Measurements from ENCODE around the gene SPSB3. TPM values are rescaled to one million over a fixed set of nuclear protein-coding genes. Genes with fewer than 3 reads are reported as not detected.

SPSB3 gene
- polyA plus RNA-seq, 1 experiment: 36.5 TPM

GRCh38 chr16:1768061-1768766 lies 14.2 kb downstream of the SPSB3 start:
- no peak for TF ChIP-seq CTCF (IDR thresholded peaks at IDR 0.05; ENCODE audit: insufficient read depth, low read depth, low read length)
- peaks cover 38% of the 10 kb centered on the region for H3K36me3 ChIP-seq (ENCODE audit: control insufficient read depth, insufficient read depth, low read length)
- ChIA-PET CTCF (interaction anchor here (1.0 to 1.3 kb wide), 3 partner anchors 45 to 162 kb away, joined by 3 to 4 read pairs (median 3); no protein-coding TSS in a partner anchor), POLR2A (no interaction called here)
- no peak for DNase-seq (ENCODE audit: low read depth)
- no peak overlapping the region for H3K4me3 ChIP-seq (ENCODE audit: low read depth, low read length)
- no peaks in the 10 kb centered on the region for H3K27me3 ChIP-seq (ENCODE audit: control insufficient read depth, insufficient read depth, low read length)

- Histone ChIP-seq H3K27me3 (ENCODE audit: control insufficient read depth, insufficient read depth, low read length) (no peaks in the 10 kb centered on the region), H3K4me3 (ENCODE audit: low read depth, low read length) (no peak overlapping the region), H3K36me3 (ENCODE audit: control insufficient read depth, insufficient read depth, low read length) (peaks cover 43% of the 10 kb centered on the region)
- no peak for TF ChIP-seq CTCF (IDR thresholded peaks at IDR 0.05; ENCODE audit: insufficient read depth, low read depth, low read length)
- ChIA-PET POLR2A (no interaction called here), CTCF (interaction anchor here (1.0 to 1.3 kb wide), 2 partner anchors 44 to 62 kb away, joined by 3 to 4 read pairs; no protein-coding TSS in a partner anchor)
- no peak for DNase-seq (ENCODE audit: low read depth)
These were observed 15.0 kb downstream of the SPSB3 start for GRCh38 chr16:1767116-1767994.

DNA sequence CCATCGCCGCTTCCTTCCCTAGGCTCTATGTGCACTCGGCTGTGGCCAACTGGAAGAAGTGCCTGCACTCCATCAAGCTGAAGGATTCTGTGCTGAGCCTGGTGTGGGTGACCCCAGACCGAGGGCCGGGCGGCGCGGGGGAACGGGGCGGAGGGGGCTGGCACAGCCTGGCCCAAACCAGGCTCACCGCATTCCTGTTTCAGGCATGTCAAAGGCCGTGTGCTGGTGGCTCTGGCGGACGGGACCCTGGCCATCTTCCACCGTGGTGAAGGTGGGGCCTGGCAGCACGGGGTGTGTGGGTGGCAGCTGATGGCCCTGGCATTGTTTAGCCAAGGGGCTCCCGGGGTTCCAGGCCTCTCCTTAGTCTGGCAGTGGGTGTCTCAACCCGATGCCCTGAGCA lies 15.7 kb downstream of the SPSB3 start:
- Histone ChIP-seq H3K27me3 (ENCODE audit: control insufficient read depth, insufficient read depth, low read length) (no peaks in the 10 kb centered on the region), H3K36me3 (ENCODE audit: control insufficient read depth, insufficient read depth, low read length) (peaks cover 44% of the 10 kb centered on the region), H3K4me3 (ENCODE audit: low read depth, low read length) (no peak overlapping the region)
- ChIA-PET POLR2A (no interaction called here), CTCF (interaction anchor here (0.6 kb wide), 1 partner anchor 61 kb away, joined by 3 read pairs; the partner anchor contains the start of gene MAPK8IP3)
- TF ChIP-seq CTCF (IDR thresholded peaks at IDR 0.05; ENCODE audit: insufficient read depth, low read depth, low read length): no peak
- no peak for DNase-seq (ENCODE audit: low read depth)

GRCh38 chr16:1766231-1766630 lies 16.1 kb downstream of the SPSB3 start:
- POLR2A ChIA-PET: no interaction called here
- TF ChIP-seq CTCF (IDR thresholded peaks at IDR 0.05; ENCODE audit: insufficient read depth, low read depth, low read length): no peak

DNA sequence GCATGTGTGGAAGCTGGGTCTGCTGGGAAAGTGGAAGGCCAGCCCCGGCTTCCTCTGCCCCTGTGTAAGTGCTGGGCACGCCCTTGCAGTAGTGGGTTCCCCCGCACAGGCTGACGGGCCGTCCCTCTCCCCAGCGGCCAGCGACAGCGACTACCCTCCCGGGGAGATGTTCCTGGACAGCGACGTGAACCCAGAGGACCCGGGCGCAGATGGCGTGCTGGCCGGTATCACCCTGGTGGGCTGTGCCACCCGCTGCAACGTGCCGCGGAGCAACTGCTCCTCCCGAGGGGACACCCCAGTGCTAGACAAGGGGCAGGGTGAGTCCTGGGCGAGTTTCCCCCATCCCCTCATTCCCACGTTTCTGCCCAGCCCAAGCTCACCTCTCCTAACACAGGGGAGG lies 16.5 kb downstream of the SPSB3 start:
- ChIA-PET POLR2A (no interaction called here), CTCF (interaction anchor here (1.6 to 3.8 kb wide), 2 partner anchors 16 to 60 kb away, joined by 4 to 14 read pairs; partner anchors contain the start of gene MAPK8IP3)
- no peak for DNase-seq (ENCODE audit: low read depth)
- Histone ChIP-seq H3K27me3 (ENCODE audit: control insufficient read depth, insufficient read depth, low read length) (no peaks in the 10 kb centered on the region), H3K4me3 (ENCODE audit: low read depth, low read length) (no peak overlapping the region), H3K36me3 (ENCODE audit: control insufficient read depth, insufficient read depth, low read length) (peaks cover 47% of the 10 kb centered on the region)
- TF ChIP-seq CTCF (IDR thresholded peaks at IDR 0.05; ENCODE audit: insufficient read depth, low read depth, low read length): no peak

More at GRCh38 chr16:1766231-1766630, 16.1 kb downstream of the SPSB3 start:
- CTCF ChIA-PET: interaction anchor here (0.6 to 3.8 kb wide), 2 partner anchors 60 kb away, joined by 3 to 14 read pairs; partner anchors contain the start of gene MAPK8IP3
- H3K36me3 ChIP-seq (ENCODE audit: control insufficient read depth, insufficient read depth, low read length): peaks cover 44% of the 10 kb centered on the region
- no peak for DNase-seq (ENCODE audit: low read depth)
- H3K27me3 ChIP-seq (ENCODE audit: control insufficient read depth, insufficient read depth, low read length): no peaks in the 10 kb centered on the region
- H3K4me3 ChIP-seq (ENCODE audit: low read depth, low read length): no peak overlapping the region

Measured in BJ (cell line).